A549 (cell line): ENCODE measurements around the gene CPE.

ENCODE experiments used
- CEBPB ChIP-seq, 2 experiments: fragments of >200 bp in 1 of 2; sonication (Bioruptor Twin) in 1 of 2; formaldehyde crosslinking in 1 of 2; IDR thresholded peaks; 2 replicates each; pipeline ENCODE4 v1.6.1; 2012 to 2016
- CHD2 ChIP-seq: fragments of 150-350 bp; IDR thresholded peaks from 2 replicates; pipeline ENCODE4 v1.6.1; 2014; ENCODE audit warnings: low read length; ENCODE audit not compliant: partially characterized antibody
- CTCF ChIP-seq: fragments of >200 bp; sonication (Bioruptor Twin); formaldehyde crosslinking; IDR thresholded peaks from 3 replicates; pipeline ENCODE4 v1.5.1; 2016
- FOSL2 ChIP-seq, 2 experiments: fragments of 450-650 bp in 1 of 2; fragments of >200 bp in 1 of 2; sonication (Bioruptor Twin) in 1 of 2; formaldehyde crosslinking; IDR thresholded peaks; 2 replicates each; pipeline versions ENCODE4 v1.5.0 to v1.6.1; 2016 to 2020; ENCODE audit warnings: mild to moderate bottlenecking in 1 of 2, moderate library complexity in 1 of 2
- HEYL ChIP-seq: fragments of 250-450 bp; sonication (Bioruptor Pico); IDR thresholded peaks from 2 replicates; pipeline ENCODE4 v1.8.0; 2021; ENCODE audit warnings: mild to moderate bottlenecking, moderate library complexity
- MAX ChIP-seq: IDR thresholded peaks from 2 replicates; pipeline ENCODE4 v1.6.1; 2012
- POLR2A ChIP-seq: IDR thresholded peaks from 2 replicates; pipeline ENCODE4 v1.6.1; 2012; ENCODE audit warnings: mild to moderate bottlenecking, low read length
- RFX5 ChIP-seq: fragments of 450-650 bp; IDR thresholded peaks from 2 replicates; pipeline ENCODE4 v1.7.1; 2014; ENCODE audit warnings: antibody characterized with exemption, mild to moderate bottlenecking, moderate library complexity
- RNF2 ChIP-seq: fragments of 200-600 bp; sonication (generic); IDR thresholded peaks from 2 replicates; pipeline ENCODE4 v1.6.1; 2016; ENCODE audit warnings: low read depth, mild to moderate bottlenecking, antibody characterized with exemption, moderate library complexity, borderline replicate concordance
- TFCP2L1 ChIP-seq: fragments of 250-450 bp; sonication (Bioruptor Pico); IDR thresholded peaks from 2 replicates; pipeline ENCODE4 v1.5.0; 2021; ENCODE audit warnings: mild to moderate bottlenecking
- USF2 ChIP-seq: fragments of 450-650 bp; IDR thresholded peaks from 2 replicates; pipeline ENCODE4 v1.6.1; 2014; ENCODE audit warnings: antibody characterized with exemption
- TF ChIP-seq, protein P1 (sequence below): fragments of 200-600 bp; sonication (generic); IDR thresholded peaks from 2 replicates; pipeline ENCODE4 v1.6.1; 2016; ENCODE audit warnings: antibody characterized with exemption, mild to moderate bottlenecking, moderate library complexity

DNA sequence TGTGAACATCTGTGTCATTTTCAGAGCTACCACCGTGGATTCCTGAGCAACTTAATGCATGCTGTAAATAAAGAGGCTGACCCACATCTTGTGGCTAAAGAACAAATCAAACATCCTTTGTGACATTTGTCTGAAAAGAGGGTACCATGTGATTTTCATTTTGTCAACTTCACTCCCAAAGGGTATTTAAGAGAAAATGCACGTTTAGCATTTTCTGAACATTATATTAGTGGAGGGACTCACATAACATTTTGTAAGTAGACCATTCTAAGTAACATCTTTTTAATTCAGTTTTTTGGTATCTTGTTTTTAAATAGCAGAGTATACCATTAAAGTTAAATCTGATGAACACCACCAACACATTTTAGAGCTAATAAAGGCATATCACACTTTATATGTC is 17.0 kb upstream of the CPE start:
- TF ChIP-seq CEBPB (IDR thresholded peaks at IDR 0.05) = no peak
- TF ChIP-seq CTCF = no peak
- TF ChIP-seq, protein P1, sequence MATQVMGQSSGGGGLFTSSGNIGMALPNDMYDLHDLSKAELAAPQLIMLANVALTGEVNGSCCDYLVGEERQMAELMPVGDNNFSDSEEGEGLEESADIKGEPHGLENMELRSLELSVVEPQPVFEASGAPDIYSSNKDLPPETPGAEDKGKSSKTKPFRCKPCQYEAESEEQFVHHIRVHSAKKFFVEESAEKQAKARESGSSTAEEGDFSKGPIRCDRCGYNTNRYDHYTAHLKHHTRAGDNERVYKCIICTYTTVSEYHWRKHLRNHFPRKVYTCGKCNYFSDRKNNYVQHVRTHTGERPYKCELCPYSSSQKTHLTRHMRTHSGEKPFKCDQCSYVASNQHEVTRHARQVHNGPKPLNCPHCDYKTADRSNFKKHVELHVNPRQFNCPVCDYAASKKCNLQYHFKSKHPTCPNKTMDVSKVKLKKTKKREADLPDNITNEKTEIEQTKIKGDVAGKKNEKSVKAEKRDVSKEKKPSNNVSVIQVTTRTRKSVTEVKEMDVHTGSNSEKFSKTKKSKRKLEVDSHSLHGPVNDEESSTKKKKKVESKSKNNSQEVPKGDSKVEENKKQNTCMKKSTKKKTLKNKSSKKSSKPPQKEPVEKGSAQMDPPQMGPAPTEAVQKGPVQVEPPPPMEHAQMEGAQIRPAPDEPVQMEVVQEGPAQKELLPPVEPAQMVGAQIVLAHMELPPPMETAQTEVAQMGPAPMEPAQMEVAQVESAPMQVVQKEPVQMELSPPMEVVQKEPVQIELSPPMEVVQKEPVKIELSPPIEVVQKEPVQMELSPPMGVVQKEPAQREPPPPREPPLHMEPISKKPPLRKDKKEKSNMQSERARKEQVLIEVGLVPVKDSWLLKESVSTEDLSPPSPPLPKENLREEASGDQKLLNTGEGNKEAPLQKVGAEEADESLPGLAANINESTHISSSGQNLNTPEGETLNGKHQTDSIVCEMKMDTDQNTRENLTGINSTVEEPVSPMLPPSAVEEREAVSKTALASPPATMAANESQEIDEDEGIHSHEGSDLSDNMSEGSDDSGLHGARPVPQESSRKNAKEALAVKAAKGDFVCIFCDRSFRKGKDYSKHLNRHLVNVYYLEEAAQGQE = no peak
- no peak for TF ChIP-seq CHD2
- no peak for TF ChIP-seq MAX
- TF ChIP-seq HEYL (CRISPR knock-in tag) = no peak
- no peak for TF ChIP-seq RNF2
- no peak for TF ChIP-seq FOSL2 (IDR thresholded peaks at IDR 0.05)
- TF ChIP-seq FOSL2 (CRISPR knock-in tag; IDR thresholded peaks at IDR 0.05) = no peak
- no peak for TF ChIP-seq POLR2A
- TF ChIP-seq USF2 = no peak
- TF ChIP-seq RFX5 = no peak
- TF ChIP-seq TFCP2L1 = no peak
